PC-3 (cell line): ENCODE results near the gene MYLK4.

Source experiments
- CTCF ChIP-seq: fragments of 300-600 bp; sonication (generic); conservative IDR thresholded peaks from 2 replicates; pipeline ENCODE4 v1.5.1; 2017; ENCODE audit warnings: antibody characterized with exemption, low read depth, mild to moderate bottlenecking, low read length
- EZH2phosphoT487 ChIP-seq: fragments of 300-600 bp; sonication (generic); IDR thresholded peaks from 2 replicates; pipeline ENCODE4 v1.6.1; 2018; ENCODE audit warnings: mild to moderate bottlenecking, antibody characterized with exemption, low read length, borderline replicate concordance

GRCh38 chr6:2676048-2676447 lies 74.7 kb downstream of the MYLK4 start:
- no peak for TF ChIP-seq CTCF
- no peak for TF ChIP-seq EZH2phosphoT487
